ENCODE results near the gene CKLF. TPM values are rescaled to one million over a fixed set of nuclear protein-coding genes. Genes with fewer than 3 reads are reported as not detected.

The CKLF gene
- total RNA-seq, 4 donors from 2014 or later = 31.6 to 68.4 (median 49.2) TPM

GRCh38 chr16:66574531-66574930 is 22.2 kb downstream of the CKLF start:
- no peak for TF ChIP-seq CTCF (IDR thresholded peaks at IDR 0.05)
- DNase-seq (ENCODE audit: low spot score) = no peak

GRCh38 chr16:66575060-66575459 is 22.7 kb downstream of the CKLF start:
- no peak for DNase-seq (ENCODE audit: low spot score)
- TF ChIP-seq CTCF (IDR thresholded peaks at IDR 0.05) = no peak
- ATAC-seq (ENCODE audit: low FRiP score) = no peak

More at GRCh38 chr16:66574531-66574930, 22.2 kb downstream of the CKLF start:
- no peak for ATAC-seq (ENCODE audit: low FRiP score)

- DNase-seq (ENCODE audit: low spot score) = no peak
- no peak for TF ChIP-seq CTCF (IDR thresholded peaks at IDR 0.05)
- ATAC-seq (ENCODE audit: low FRiP score) = no peak
Observed at GRCh38 chr16:66576296-66576695, 23.9 kb downstream of the CKLF start.

GRCh38 chr16:66578651-66579531 is 26.5 kb downstream of the CKLF start, which contains the start of gene CMTM2:
Gene CMTM2, plus strand, starts transcription at chr16:66579463. Its CDS starts 145 bp downstream, at chr16:66579608.
- peak; percentile 42 for ATAC-seq (ENCODE audit: low FRiP score)
- TF ChIP-seq CTCF (IDR thresholded peaks at IDR 0.05) = no peak
- no peak for DNase-seq (ENCODE audit: low spot score)

GRCh38 chr16:66580605-66581209 is 28.3 kb downstream of the CKLF start:
- TF ChIP-seq CTCF (IDR thresholded peaks at IDR 0.05) = no peak
- DNase-seq (ENCODE audit: low spot score) (no peak), ATAC-seq (ENCODE audit: low FRiP score) (no peak)

GRCh38 chr16:66581246-66581952 is 29.0 kb downstream of the CKLF start:
- no peak for TF ChIP-seq CTCF (IDR thresholded peaks at IDR 0.05)
- DNase-seq (ENCODE audit: low spot score) (no peak), ATAC-seq (ENCODE audit: low FRiP score) (no peak)
